ENCODE results near the gene DNAAF8.

DNA sequence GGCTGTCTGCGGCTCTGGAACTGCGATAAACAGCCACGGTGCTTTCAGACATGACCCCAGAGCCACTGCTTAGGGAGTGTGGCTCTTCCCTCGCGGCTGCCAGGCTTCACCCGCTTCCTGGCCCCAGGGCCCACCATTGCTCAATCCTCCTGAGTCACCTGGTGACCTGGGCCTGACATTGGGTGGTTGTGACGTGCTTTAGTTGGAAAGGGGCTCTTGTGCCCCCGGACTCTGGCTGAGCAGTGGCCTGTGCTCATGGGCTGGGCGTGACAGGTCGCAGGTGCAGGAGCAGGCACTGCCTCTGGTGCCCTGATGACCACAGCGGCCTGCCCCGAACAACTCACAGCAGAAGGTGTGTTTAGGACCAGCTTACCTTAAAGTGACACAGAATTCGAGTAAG, 49.6 kb upstream of the DNAAF8 start:
- no peak for TF ChIP-seq POLR2A (IDR thresholded peaks at IDR 0.05)
- TF ChIP-seq, protein P1, sequence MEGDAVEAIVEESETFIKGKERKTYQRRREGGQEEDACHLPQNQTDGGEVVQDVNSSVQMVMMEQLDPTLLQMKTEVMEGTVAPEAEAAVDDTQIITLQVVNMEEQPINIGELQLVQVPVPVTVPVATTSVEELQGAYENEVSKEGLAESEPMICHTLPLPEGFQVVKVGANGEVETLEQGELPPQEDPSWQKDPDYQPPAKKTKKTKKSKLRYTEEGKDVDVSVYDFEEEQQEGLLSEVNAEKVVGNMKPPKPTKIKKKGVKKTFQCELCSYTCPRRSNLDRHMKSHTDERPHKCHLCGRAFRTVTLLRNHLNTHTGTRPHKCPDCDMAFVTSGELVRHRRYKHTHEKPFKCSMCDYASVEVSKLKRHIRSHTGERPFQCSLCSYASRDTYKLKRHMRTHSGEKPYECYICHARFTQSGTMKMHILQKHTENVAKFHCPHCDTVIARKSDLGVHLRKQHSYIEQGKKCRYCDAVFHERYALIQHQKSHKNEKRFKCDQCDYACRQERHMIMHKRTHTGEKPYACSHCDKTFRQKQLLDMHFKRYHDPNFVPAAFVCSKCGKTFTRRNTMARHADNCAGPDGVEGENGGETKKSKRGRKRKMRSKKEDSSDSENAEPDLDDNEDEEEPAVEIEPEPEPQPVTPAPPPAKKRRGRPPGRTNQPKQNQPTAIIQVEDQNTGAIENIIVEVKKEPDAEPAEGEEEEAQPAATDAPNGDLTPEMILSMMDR (IDR thresholded peaks at IDR 0.05), result no peak
